ENCODE measurements around the gene TGDS.
A peak's percentile ranks its signal among the peaks of the same experiment; 100 is the strongest.

The TGDS gene

DNA sequence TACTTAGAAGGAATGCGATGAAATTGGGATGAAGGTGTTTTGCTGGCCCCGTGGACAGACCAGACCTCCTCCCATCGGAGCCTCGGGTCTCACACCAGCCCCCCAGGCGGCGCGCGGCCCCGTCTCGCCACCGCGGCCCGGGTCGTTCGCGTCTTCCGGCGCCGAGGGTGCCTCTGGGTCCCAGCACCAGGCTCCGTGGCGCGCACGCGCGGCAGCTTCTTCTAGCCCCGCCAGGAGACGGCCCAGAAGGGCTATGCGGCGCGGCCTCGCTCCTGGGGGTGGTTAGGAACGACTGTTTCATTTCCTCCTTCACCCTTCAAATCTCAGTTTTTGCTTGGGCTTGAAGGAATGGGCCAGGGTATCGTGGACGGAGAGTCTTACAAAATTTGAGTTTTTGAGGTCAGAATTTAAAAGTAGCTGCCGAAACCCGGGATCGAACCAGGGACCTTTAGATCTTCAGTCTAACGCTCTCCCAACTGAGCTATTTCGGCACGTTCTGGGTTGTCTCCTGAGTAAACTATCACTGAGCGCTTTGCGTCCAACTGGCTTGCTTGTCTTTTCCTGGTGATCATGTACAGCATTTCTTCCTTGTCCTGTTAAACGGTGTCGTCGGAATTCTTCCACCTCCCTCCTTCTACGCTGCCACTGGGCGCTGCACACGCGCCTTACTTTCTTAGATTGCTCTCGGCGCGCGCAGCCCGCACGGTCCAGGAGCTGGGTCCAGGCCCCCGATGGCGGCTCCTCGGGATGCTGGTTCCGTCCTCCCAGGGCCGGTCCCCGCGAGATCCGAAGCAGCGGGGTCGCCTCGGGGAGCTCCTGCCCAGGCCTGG is 46.5 kb downstream of the TGDS start:
- TF ChIP-seq GABPA (IDR thresholded peaks at IDR 0.05; ENCODE audit: low read depth) = peak; percentile 25; the same call in 1 of the 2 replicates
- TF ChIP-seq, protein P1, sequence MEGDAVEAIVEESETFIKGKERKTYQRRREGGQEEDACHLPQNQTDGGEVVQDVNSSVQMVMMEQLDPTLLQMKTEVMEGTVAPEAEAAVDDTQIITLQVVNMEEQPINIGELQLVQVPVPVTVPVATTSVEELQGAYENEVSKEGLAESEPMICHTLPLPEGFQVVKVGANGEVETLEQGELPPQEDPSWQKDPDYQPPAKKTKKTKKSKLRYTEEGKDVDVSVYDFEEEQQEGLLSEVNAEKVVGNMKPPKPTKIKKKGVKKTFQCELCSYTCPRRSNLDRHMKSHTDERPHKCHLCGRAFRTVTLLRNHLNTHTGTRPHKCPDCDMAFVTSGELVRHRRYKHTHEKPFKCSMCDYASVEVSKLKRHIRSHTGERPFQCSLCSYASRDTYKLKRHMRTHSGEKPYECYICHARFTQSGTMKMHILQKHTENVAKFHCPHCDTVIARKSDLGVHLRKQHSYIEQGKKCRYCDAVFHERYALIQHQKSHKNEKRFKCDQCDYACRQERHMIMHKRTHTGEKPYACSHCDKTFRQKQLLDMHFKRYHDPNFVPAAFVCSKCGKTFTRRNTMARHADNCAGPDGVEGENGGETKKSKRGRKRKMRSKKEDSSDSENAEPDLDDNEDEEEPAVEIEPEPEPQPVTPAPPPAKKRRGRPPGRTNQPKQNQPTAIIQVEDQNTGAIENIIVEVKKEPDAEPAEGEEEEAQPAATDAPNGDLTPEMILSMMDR (IDR thresholded peaks at IDR 0.05; ENCODE audit: insufficient read depth, low read length) = no peak
- TF ChIP-seq SPI1 (IDR thresholded peaks at IDR 0.05; ENCODE audit: borderline replicate concordance, low read depth) = peak; percentile 44; the same call in 1 of the 2 replicates
- no peak for TF ChIP-seq POLR2AphosphoS5 (IDR thresholded peaks at IDR 0.05; ENCODE audit: low read depth)
- TF ChIP-seq, protein P2, sequence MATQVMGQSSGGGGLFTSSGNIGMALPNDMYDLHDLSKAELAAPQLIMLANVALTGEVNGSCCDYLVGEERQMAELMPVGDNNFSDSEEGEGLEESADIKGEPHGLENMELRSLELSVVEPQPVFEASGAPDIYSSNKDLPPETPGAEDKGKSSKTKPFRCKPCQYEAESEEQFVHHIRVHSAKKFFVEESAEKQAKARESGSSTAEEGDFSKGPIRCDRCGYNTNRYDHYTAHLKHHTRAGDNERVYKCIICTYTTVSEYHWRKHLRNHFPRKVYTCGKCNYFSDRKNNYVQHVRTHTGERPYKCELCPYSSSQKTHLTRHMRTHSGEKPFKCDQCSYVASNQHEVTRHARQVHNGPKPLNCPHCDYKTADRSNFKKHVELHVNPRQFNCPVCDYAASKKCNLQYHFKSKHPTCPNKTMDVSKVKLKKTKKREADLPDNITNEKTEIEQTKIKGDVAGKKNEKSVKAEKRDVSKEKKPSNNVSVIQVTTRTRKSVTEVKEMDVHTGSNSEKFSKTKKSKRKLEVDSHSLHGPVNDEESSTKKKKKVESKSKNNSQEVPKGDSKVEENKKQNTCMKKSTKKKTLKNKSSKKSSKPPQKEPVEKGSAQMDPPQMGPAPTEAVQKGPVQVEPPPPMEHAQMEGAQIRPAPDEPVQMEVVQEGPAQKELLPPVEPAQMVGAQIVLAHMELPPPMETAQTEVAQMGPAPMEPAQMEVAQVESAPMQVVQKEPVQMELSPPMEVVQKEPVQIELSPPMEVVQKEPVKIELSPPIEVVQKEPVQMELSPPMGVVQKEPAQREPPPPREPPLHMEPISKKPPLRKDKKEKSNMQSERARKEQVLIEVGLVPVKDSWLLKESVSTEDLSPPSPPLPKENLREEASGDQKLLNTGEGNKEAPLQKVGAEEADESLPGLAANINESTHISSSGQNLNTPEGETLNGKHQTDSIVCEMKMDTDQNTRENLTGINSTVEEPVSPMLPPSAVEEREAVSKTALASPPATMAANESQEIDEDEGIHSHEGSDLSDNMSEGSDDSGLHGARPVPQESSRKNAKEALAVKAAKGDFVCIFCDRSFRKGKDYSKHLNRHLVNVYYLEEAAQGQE (IDR thresholded peaks at IDR 0.05; ENCODE audit: insufficient replicate concordance, low read depth) = no peak
- H3K27ac ChIP-seq (replicated peaks) = peak overlapping the region; percentile 50
- DNase-seq (ENCODE audit: low read depth in 1 of 2, low spot score in 1 of 2) = peak; percentile 66 to 95
- H3K4me3 ChIP-seq (replicated peaks; ENCODE audit: insufficient read depth, low read length) = peak overlapping the region; percentile 76
- no peaks in the 10 kb centered on the region for H3K27me3 ChIP-seq (ENCODE audit: insufficient read depth, poor library complexity, severe bottlenecking)

DNA sequence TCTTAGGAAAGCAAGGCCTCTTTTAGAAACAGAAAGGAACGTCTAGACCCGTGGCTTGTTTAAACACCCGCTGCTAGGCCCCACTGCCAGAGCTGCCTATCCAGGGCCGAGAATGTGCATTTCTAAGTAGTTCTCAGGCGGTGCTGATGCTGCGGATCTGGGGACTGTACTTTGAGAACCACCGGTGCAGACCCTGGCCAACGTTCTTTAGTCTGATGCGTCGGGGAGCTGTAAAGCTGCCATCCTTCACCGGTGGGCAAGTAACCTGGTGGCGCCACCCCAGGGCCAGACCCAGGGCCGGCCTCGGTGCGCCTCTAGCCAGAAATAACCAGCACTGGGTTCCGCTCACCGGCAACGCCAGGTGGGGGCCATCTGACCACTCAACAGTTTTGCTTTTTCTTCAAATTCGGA is 47.1 kb downstream of the TGDS start:
- H3K27me3 ChIP-seq (ENCODE audit: insufficient read depth, poor library complexity, severe bottlenecking) = no peaks in the 10 kb centered on the region
- peak overlapping the region; percentile 76 for H3K4me3 ChIP-seq (replicated peaks; ENCODE audit: insufficient read depth, low read length)
- TF ChIP-seq, protein P2 (IDR thresholded peaks at IDR 0.05; ENCODE audit: insufficient replicate concordance, low read depth) = no peak
- TF ChIP-seq GABPA (IDR thresholded peaks at IDR 0.05; ENCODE audit: low read depth) (no peak), POLR2AphosphoS5 (IDR thresholded peaks at IDR 0.05; ENCODE audit: low read depth) (no peak), SPI1 (IDR thresholded peaks at IDR 0.05; ENCODE audit: borderline replicate concordance, low read depth) (no peak)
- TF ChIP-seq, protein P1 (IDR thresholded peaks at IDR 0.05; ENCODE audit: insufficient read depth, low read length) = no peak
- H3K27ac ChIP-seq (replicated peaks) = peak overlapping the region; percentile 50
- peak in 1 of 2 experiments; percentile 44 for DNase-seq (ENCODE audit: low read depth in 1 of 2, low spot score in 1 of 2)

DNA sequence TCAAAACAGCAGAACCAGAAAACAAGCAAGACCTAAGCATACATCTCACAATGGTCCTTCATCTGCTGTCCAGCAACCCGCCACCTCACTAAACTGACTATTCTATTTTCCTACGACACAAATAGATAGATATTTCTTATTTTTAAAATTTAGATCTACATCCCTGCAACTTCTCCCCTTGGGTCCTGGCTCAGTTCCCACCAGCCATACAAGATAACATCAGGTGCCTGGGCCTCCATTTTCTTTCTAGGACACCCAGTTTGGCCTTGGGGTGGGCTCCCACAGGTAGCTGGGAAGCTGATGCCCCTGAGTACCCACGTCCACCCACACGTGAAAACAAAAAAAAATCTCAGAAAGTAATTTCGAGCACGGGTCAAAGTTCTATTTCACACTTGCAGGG is 47.6 kb downstream of the TGDS start:
- DNase-seq (ENCODE audit: low read depth in 1 of 2, low spot score in 1 of 2) = no peak
- Histone ChIP-seq H3K27ac (replicated peaks) (peak overlapping the region; percentile 50), H3K27me3 (ENCODE audit: insufficient read depth, poor library complexity, severe bottlenecking) (no peaks in the 10 kb centered on the region), H3K4me3 (replicated peaks; ENCODE audit: insufficient read depth, low read length) (peak overlapping the region; percentile 76)
- no peak for TF ChIP-seq GABPA (IDR thresholded peaks at IDR 0.05; ENCODE audit: low read depth)
- TF ChIP-seq SPI1 (IDR thresholded peaks at IDR 0.05; ENCODE audit: borderline replicate concordance, low read depth) = no peak
- TF ChIP-seq, protein P2 (IDR thresholded peaks at IDR 0.05; ENCODE audit: insufficient replicate concordance, low read depth) = no peak
- TF ChIP-seq, protein P1 (IDR thresholded peaks at IDR 0.05; ENCODE audit: insufficient read depth, low read length) = no peak
- no peak for TF ChIP-seq POLR2AphosphoS5 (IDR thresholded peaks at IDR 0.05; ENCODE audit: low read depth)
